Mesenchymal stem cell (in vitro differentiated cells and primary cell): Measurements from ENCODE around the gene NFASC.
A peak's percentile ranks its signal among the peaks of the same experiment; 100 is the strongest.

Experiments
- DNase-seq: peaks from one replicate; pipeline ENCODE4 v3.0.0-alpha.2; 2013
- H2AFZ ChIP-seq: one replicate; pipeline ENCODE4 v1.6.1; 2013; ENCODE audit warnings: low read depth, mild to moderate bottlenecking, control low read depth, inconsistent platforms, low read length, moderate library complexity
- H2AK5ac ChIP-seq: 2 replicates; pipeline ENCODE4 v1.6.1; 2013; ENCODE audit warnings: low read length, moderate library complexity, mild to moderate bottlenecking, inconsistent platforms; ENCODE audit not compliant: severe bottlenecking
- H2BK120ac ChIP-seq: one replicate; pipeline ENCODE4 v1.6.1; 2013; ENCODE audit warnings: low read depth, mild to moderate bottlenecking, inconsistent platforms, low read length, moderate library complexity
- H2BK12ac ChIP-seq, 2 experiments: one replicate each; pipeline ENCODE4 v1.6.1; 2013; ENCODE audit warnings: inconsistent platforms in 2 of 2, low read length in 2 of 2, mild to moderate bottlenecking in 2 of 2, moderate library complexity in 2 of 2, control low read depth in 1 of 2
- H2BK15ac ChIP-seq: one replicate; pipeline ENCODE4 v1.6.1; 2013; ENCODE audit warnings: mild to moderate bottlenecking, low read depth, inconsistent platforms; ENCODE audit not compliant: poor library complexity, severe bottlenecking
- H2BK5ac ChIP-seq: 2 replicates; pipeline ENCODE4 v1.6.1; 2013; ENCODE audit warnings: low read depth, mild to moderate bottlenecking, low read length, control low read depth, inconsistent platforms; ENCODE audit not compliant: poor library complexity, severe bottlenecking
- H3K14ac ChIP-seq, 2 experiments: one replicate each; pipeline ENCODE4 v1.6.1; 2013; ENCODE audit warnings: inconsistent platforms in 2 of 2, low read length in 2 of 2, control low read depth in 1 of 2, mild to moderate bottlenecking in 1 of 2, moderate library complexity in 1 of 2
- H3K18ac ChIP-seq, 2 experiments: one replicate each; pipeline ENCODE4 v1.6.1; 2013; ENCODE audit warnings: inconsistent platforms in 2 of 2, low read length in 2 of 2, control low read depth in 1 of 2, low read depth in 1 of 2, mild to moderate bottlenecking in 1 of 2
- H3K23ac ChIP-seq, 2 experiments: one replicate each; pipeline ENCODE4 v1.6.1; 2013; ENCODE audit warnings: inconsistent platforms in 2 of 2, low read length in 2 of 2, mild to moderate bottlenecking in 2 of 2, moderate library complexity in 2 of 2, control low read depth in 1 of 2
- H3K27ac ChIP-seq: 2 replicates; pipeline ENCODE4 v1.5.1; 2013; ENCODE audit warnings: mild to moderate bottlenecking, moderate library complexity, low read length, control low read depth, inconsistent platforms; ENCODE audit not compliant: poor library complexity, severe bottlenecking
- H3K27me3 ChIP-seq, 2 experiments: 2 replicates each; pipeline versions ENCODE4 v1.6.1 to v1.7.0; 2013; ENCODE audit warnings: low read length in 2 of 2, mild to moderate bottlenecking in 2 of 2, moderate library complexity in 2 of 2, control low read depth in 1 of 2, inconsistent platforms in 1 of 2; ENCODE audit not compliant: control insufficient read depth in 1 of 2, insufficient read depth in 1 of 2
- H3K36me3 ChIP-seq, 2 experiments: 2 replicates each; pipeline versions ENCODE4 v1.6.1 to v1.7.0; 2013; ENCODE audit warnings: low read length in 2 of 2, control low read depth in 1 of 2, inconsistent platforms in 1 of 2, low read depth in 1 of 2, mild to moderate bottlenecking in 1 of 2; ENCODE audit not compliant: insufficient read depth in 2 of 2, control insufficient read depth in 1 of 2
- H3K4ac ChIP-seq, 2 experiments: one replicate each; pipeline ENCODE4 v1.6.1; 2013; ENCODE audit warnings: inconsistent platforms in 2 of 2, low read length in 2 of 2, mild to moderate bottlenecking in 2 of 2, moderate library complexity in 2 of 2, control low read depth in 1 of 2, low read depth in 1 of 2
- H3K4me1 ChIP-seq: 2 replicates; pipeline ENCODE4 v1.6.1; 2013; ENCODE audit warnings: low read depth, low read length, control low read depth; ENCODE audit not compliant: control insufficient read depth, insufficient read depth
- H3K4me2 ChIP-seq: 2 replicates; pipeline ENCODE4 v1.6.1; 2013; ENCODE audit warnings: low read length, mild to moderate bottlenecking, inconsistent platforms; ENCODE audit not compliant: poor library complexity, severe bottlenecking
- H3K4me3 ChIP-seq, 2 experiments: 2 replicates each; pipeline versions ENCODE4 v1.5.1 to v1.7.0; 2013; ENCODE audit warnings: low read length in 2 of 2, mild to moderate bottlenecking in 2 of 2, control low read depth in 1 of 2, low read depth in 1 of 2; ENCODE audit not compliant: insufficient read depth in 1 of 2
- H3K79me1 ChIP-seq: replicated peaks from 2 replicates; pipeline ENCODE4 v1.6.1; 2013; ENCODE audit warnings: mild to moderate bottlenecking, control low read depth, low read length, inconsistent platforms; ENCODE audit not compliant: poor library complexity, severe bottlenecking
- H3K9ac ChIP-seq: 2 replicates; pipeline ENCODE4 v1.7.0; 2013; ENCODE audit warnings: mild to moderate bottlenecking, low read length, moderate library complexity
- H3K9me3 ChIP-seq: 2 replicates; pipeline ENCODE4 v1.7.0; 2013; ENCODE audit warnings: mild to moderate bottlenecking, low read length; ENCODE audit not compliant: control insufficient read depth
- H4K8ac ChIP-seq: one replicate; pipeline ENCODE4 v1.6.1; 2013; ENCODE audit warnings: inconsistent platforms, mild to moderate bottlenecking, low read length, moderate library complexity
- H4K91ac ChIP-seq: one replicate; pipeline ENCODE4 v1.6.1; 2013; ENCODE audit warnings: mild to moderate bottlenecking, low read length, inconsistent platforms
- WGBS: methylation state at CpG from one replicate; pipeline ENCODE4 v1.1.7; 2013; ENCODE audit warnings: mixed read lengths; 5-methylcytosine and 5-hydroxymethylcytosine counted together

NFASC gene

GRCh38 chr1:204987689-204988088, 117.0 kb downstream of the NFASC start:
- 58% methylated on average over 3 of the region's 3 CpGs for WGBS

GRCh38 chr1:204988196-204988595, 117.5 kb downstream of the NFASC start:
- H3K36me3 ChIP-seq = peaks cover 0 to 86% of the 10 kb centered on the region in 2 experiments
- no peaks in the 10 kb centered on the region for H3K79me1 ChIP-seq
- peaks cover 12% of the 10 kb centered on the region for H3K4me1 ChIP-seq
- H2BK5ac ChIP-seq = no peak overlapping the region
- no peak overlapping the region for H2BK120ac ChIP-seq
- no peak overlapping the region for H3K14ac ChIP-seq
- no peak overlapping the region for H2AFZ ChIP-seq
- no peak overlapping the region for H2AK5ac ChIP-seq
- H4K8ac ChIP-seq = no peak overlapping the region
- no peak overlapping the region for H2BK15ac ChIP-seq
- H4K91ac ChIP-seq = no peak overlapping the region
- H3K23ac ChIP-seq = no peak overlapping the region
- no peaks in the 10 kb centered on the region for H3K9me3 ChIP-seq
- no peak overlapping the region for H3K18ac ChIP-seq
- no peak overlapping the region for H3K4ac ChIP-seq
- no peak overlapping the region for H2BK12ac ChIP-seq
- H3K4me3 ChIP-seq = no peak overlapping the region
- no peak for DNase-seq
- no peak overlapping the region for H3K9ac ChIP-seq
- 91% methylated on average over 4 of the region's 4 CpGs for WGBS
- no peak overlapping the region for H3K27ac ChIP-seq
- no peak overlapping the region for H3K4me2 ChIP-seq
- H3K27me3 ChIP-seq = peaks cover 0 to 56% of the 10 kb centered on the region in 2 experiments

More at GRCh38 chr1:204987689-204988088, 117.0 kb downstream of the NFASC start:
- peaks cover 12% of the 10 kb centered on the region for H3K4me1 ChIP-seq
- H2BK5ac ChIP-seq = no peak overlapping the region
- DNase-seq = no peak
- peaks cover 0 to 86% of the 10 kb centered on the region in 2 experiments for H3K36me3 ChIP-seq
- H3K4ac ChIP-seq = no peak overlapping the region
- no peak overlapping the region for H2BK12ac ChIP-seq
- H4K91ac ChIP-seq = no peak overlapping the region
- H3K4me3 ChIP-seq = no peak overlapping the region
- H3K27ac ChIP-seq = no peak overlapping the region
- H4K8ac ChIP-seq = no peak overlapping the region
- H2AFZ ChIP-seq = no peak overlapping the region
- H3K4me2 ChIP-seq = no peak overlapping the region
- no peak overlapping the region for H3K9ac ChIP-seq
- H3K14ac ChIP-seq = no peak overlapping the region
- H3K27me3 ChIP-seq = peaks cover 0 to 52% of the 10 kb centered on the region in 2 experiments
- H3K18ac ChIP-seq = no peak overlapping the region
- no peaks in the 10 kb centered on the region for H3K79me1 ChIP-seq
- no peak overlapping the region for H2BK120ac ChIP-seq
- H2BK15ac ChIP-seq = no peak overlapping the region
- H2AK5ac ChIP-seq = no peak overlapping the region
- no peaks in the 10 kb centered on the region for H3K9me3 ChIP-seq
- no peak overlapping the region for H3K23ac ChIP-seq

DNA sequence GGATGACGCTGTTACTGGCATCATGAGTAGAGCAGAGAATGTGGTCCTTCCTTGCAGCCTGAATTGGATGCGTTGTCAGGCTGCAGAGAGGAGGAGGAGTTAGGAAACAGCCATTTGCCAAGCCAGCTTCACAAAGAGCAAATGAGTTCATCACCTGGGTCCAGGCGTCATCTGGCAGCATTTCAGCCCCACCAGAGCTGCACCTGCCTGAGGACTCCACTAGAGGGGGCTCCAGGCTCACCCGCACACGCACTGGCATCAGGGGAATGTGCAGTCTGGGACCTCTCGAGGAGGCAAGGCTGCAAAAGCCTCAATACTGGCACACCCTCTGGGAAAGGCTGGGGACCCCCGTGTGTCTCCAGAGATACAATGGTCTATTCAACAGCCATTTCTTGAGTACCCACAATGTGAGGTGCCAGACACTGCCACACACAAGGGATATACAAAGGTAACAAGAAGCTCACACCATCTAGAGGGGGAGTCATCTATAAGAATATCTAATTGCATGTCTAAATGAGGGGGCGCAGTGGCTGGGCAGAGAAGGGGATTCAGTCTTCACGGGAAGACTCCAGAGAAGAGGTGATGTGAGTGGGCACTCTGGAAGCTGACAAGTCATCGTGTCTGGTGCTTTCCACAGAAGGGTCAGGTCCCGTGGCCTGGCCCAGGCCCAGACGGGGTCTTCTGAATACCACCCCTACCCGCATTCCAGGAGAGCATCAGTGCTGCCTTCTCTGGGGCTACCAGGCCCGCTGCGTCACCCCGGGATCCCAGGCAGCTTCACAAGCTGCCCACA, 118.8 kb downstream of the NFASC start:
- H3K4me1 ChIP-seq = peaks cover 12% of the 10 kb centered on the region

DNA sequence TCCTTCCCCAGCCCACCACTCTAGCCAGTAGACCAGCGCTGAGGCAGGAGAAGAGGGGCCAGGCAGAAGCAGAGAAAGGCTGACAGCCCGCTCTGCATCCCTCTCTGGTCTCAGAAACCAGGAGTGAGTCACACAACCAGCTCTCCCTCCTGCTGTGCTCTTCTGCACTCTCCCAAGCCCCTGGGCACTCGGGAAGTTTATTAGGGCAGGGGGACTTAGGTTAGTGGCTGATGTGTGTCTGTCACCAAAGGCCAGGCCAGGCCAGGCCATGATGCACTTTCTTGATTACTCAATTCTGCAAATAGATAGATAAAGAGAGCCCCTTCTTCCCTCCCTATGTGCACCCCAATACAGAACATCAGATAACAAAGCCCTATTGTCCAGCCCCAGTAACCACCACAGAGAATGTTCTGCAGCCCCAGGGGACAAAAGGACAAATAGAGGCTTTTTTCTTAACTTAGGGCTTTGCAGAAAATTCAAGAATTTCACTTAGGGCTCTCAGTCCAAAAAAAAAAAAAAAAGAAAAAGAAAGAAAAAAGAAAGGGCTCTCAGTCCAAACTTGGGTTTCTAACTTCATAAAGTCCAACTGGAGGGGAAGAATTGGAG, 119.5 kb downstream of the NFASC start:
- no peak overlapping the region for H2BK15ac ChIP-seq
- H2BK12ac ChIP-seq = no peak overlapping the region
- H3K9ac ChIP-seq = no peak overlapping the region
- no peak overlapping the region for H3K27ac ChIP-seq
- H3K9me3 ChIP-seq = no peaks in the 10 kb centered on the region
- no peak overlapping the region for H4K91ac ChIP-seq
- H3K23ac ChIP-seq = no peak overlapping the region
- no peak overlapping the region for H2AK5ac ChIP-seq
- H3K4me1 ChIP-seq = peaks cover 12% of the 10 kb centered on the region
- no peak overlapping the region for H2BK120ac ChIP-seq
- DNase-seq = no peak
- H3K4me3 ChIP-seq = no peak overlapping the region
- no peak overlapping the region for H3K4ac ChIP-seq
- H3K79me1 ChIP-seq = no peaks in the 10 kb centered on the region
- WGBS = 33% methylated on average over 1 of the region's 3 CpGs
- H3K27me3 ChIP-seq = peaks cover 0 to 49% of the 10 kb centered on the region in 2 experiments
- no peak overlapping the region for H2BK5ac ChIP-seq
- H3K4me2 ChIP-seq = no peak overlapping the region
- H4K8ac ChIP-seq = no peak overlapping the region
- H3K36me3 ChIP-seq = peaks cover 0 to 76% of the 10 kb centered on the region in 2 experiments
- H3K18ac ChIP-seq = no peak overlapping the region
- no peak overlapping the region for H3K14ac ChIP-seq
- H2AFZ ChIP-seq = no peak overlapping the region

More for the DNA sequence above, 118.8 kb downstream of the NFASC start:
- Histone ChIP-seq H2BK15ac (no peak overlapping the region), H3K79me1 (no peaks in the 10 kb centered on the region), H3K36me3 (peaks cover 0 to 83% of the 10 kb centered on the region in 2 experiments), H4K8ac (no peak overlapping the region), H3K18ac (no peak overlapping the region), H3K9me3 (no peaks in the 10 kb centered on the region), H3K4ac (no peak overlapping the region), H2BK5ac (no peak overlapping the region), H3K23ac (no peak overlapping the region), H3K9ac (no peak overlapping the region), H3K4me2 (no peak overlapping the region), H3K14ac (no peak overlapping the region), H2AK5ac (no peak overlapping the region), H3K4me3 (no peak overlapping the region), H2BK12ac (no peak overlapping the region), H4K91ac (no peak overlapping the region), H3K27ac (no peak overlapping the region), H2BK120ac (no peak overlapping the region), H2AFZ (no peak overlapping the region), H3K27me3 (peaks cover 0 to 49% of the 10 kb centered on the region in 2 experiments)
- DNase-seq = peak; percentile 59
- WGBS = 48% methylated on average over 16 of the region's 16 CpGs
